ENCODE data around the gene WFIKKN1. TPM values are rescaled to one million over a fixed set of nuclear protein-coding genes. Genes with fewer than 3 reads are reported as not detected.

Gene WFIKKN1
- total RNA-seq, 1 donor from 2014 or later, result 1.2 TPM

DNA sequence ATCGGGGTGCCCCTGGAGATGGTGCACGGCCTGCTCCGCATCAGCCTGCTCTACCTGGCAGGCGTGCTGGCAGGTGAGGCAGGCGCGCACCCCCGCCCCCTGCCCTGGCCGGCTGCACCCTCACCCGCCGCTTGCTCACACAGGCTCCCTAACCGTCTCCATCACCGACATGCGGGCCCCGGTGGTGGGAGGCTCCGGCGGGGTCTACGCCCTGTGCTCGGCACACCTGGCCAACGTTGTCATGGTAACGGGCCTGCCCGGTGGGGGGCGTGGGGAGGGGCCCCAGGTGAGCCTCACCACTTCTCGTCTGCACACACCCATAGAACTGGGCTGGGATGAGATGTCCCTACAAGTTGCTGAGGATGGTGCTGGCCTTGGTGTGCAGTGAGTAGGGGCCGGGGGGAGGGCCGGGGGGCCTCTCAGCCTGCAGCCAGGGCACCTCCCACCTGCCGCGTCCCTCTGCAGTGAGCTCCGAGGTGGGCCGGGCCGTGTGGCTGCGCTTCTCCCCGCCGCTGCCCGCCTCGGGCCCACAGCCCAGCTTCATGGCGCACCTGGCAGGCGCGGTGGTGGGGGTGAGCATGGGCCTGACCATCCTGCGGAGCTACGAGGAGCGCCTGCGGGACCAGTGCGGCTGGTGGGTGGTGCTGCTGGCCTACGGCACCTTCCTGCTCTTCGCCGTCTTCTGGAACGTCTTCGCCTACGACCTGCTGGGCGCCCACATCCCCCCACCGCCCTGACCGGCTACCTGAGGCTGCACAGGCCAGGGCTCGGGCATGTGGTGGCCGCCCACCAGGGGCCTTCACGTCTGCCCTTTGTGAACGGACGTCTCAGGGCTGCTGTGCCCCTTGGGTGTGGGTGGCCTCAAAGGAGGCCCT lies 46.8 kb downstream of the WFIKKN1 start:
- peaks cover 11% of the 10 kb centered on the region for H3K27me3 ChIP-seq (ENCODE audit: low read depth)
- H3K36me3 ChIP-seq, result peaks cover 29% of the 10 kb centered on the region
- no peak for DNase-seq
- H3K4me3 ChIP-seq, result peak overlapping the region; percentile 19
- H3K27ac ChIP-seq, result no peak overlapping the region
- ATAC-seq, result no peak
- H3K4me1 ChIP-seq, result peaks cover 38% of the 10 kb centered on the region
- TF ChIP-seq, protein P1, sequence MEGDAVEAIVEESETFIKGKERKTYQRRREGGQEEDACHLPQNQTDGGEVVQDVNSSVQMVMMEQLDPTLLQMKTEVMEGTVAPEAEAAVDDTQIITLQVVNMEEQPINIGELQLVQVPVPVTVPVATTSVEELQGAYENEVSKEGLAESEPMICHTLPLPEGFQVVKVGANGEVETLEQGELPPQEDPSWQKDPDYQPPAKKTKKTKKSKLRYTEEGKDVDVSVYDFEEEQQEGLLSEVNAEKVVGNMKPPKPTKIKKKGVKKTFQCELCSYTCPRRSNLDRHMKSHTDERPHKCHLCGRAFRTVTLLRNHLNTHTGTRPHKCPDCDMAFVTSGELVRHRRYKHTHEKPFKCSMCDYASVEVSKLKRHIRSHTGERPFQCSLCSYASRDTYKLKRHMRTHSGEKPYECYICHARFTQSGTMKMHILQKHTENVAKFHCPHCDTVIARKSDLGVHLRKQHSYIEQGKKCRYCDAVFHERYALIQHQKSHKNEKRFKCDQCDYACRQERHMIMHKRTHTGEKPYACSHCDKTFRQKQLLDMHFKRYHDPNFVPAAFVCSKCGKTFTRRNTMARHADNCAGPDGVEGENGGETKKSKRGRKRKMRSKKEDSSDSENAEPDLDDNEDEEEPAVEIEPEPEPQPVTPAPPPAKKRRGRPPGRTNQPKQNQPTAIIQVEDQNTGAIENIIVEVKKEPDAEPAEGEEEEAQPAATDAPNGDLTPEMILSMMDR (IDR thresholded peaks at IDR 0.05), result no peak
- H3K9me3 ChIP-seq, result no peaks in the 10 kb centered on the region
- intact Hi-C loops (cut with DNase I), result no loop called here

DNA sequence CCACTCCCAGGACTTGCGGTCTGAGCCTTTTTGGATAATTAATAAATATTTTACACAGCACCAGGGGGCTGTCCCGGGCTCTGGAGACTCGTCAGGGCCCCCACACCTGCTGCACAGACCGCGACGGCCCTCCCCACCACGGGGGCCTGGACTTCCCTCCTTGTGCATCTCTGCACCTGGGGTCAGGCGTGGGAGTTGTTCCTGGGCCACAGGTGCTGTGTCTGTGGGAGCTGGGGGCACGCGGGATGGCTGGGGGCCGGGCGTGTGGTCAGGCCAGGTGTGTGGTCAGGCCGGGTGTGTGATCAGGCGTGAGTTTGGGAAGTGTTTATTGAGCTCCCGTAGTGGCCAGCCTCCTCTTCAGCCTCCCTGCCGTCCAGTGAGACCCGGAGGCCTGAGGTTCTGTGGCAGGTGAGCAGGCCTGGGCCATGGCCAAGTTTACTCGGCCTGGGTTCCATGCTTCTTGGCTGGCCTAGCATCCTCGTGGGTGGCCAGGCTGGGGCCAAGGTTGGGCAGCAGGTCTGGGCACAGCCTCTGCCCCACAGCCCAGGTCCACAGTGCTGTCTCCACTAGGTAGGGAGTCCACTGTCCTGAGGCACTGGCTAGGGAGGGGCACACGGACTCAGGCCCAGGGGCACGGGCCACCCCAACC lies 47.5 kb downstream of the WFIKKN1 start:
- Histone ChIP-seq H3K27ac (no peak overlapping the region), H3K4me3 (no peak overlapping the region), H3K4me1 (peaks cover 46% of the 10 kb centered on the region), H3K9me3 (no peaks in the 10 kb centered on the region), H3K27me3 (ENCODE audit: low read depth) (peaks cover 11% of the 10 kb centered on the region), H3K36me3 (peaks cover 27% of the 10 kb centered on the region)
- no peak for DNase-seq
- no peak for ATAC-seq
- TF ChIP-seq, protein P1 (IDR thresholded peaks at IDR 0.05), result no peak
- intact Hi-C loops (cut with DNase I), result no loop called here

DNA sequence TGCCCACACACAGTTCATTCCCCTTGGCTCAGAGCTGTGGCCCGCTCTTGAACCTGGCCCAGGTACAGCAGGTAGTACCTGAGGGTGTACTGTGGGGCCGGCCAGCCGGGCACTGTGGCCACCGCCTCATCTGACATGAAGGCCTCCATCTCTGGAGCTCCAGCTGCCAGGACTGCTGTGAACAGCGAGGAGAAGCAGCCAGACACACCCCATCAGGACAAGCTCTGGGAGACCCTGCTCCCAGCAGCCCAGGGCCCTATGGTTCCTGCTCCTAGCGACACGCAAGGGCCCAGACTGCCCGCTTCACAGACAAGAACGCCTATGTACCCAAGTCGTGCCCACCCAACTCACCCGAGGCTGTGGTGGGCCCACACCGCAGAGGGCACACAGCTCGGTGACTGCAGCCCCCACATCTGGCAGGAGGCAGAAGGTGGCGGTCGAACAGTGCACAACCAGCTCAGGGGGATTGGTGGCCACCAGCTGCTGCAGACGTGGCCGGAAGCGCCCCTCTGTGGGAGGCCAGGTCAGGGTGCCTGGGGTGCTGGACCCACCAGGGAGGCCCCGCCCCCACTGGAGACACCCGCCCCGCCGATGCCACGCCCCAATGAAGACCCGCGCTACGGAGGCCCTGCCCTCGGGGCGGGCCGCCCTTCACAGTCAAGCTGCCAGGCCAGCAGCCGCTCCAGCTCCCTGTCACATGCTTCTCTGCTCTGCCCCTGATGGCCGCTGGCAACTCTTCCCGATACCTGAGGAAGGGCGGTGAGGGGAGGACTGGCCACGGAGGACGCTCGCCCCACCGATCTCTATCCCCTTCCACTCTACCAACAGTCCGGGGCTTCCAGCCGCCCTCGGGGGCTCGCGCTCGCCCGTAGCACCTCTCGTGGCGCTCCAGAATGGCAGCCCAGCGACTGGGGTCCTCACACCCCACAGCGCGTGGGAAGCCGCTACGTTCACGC lies 48.4 kb downstream of the WFIKKN1 start:
- peak; percentile 14 to 41 for ATAC-seq

DNA sequence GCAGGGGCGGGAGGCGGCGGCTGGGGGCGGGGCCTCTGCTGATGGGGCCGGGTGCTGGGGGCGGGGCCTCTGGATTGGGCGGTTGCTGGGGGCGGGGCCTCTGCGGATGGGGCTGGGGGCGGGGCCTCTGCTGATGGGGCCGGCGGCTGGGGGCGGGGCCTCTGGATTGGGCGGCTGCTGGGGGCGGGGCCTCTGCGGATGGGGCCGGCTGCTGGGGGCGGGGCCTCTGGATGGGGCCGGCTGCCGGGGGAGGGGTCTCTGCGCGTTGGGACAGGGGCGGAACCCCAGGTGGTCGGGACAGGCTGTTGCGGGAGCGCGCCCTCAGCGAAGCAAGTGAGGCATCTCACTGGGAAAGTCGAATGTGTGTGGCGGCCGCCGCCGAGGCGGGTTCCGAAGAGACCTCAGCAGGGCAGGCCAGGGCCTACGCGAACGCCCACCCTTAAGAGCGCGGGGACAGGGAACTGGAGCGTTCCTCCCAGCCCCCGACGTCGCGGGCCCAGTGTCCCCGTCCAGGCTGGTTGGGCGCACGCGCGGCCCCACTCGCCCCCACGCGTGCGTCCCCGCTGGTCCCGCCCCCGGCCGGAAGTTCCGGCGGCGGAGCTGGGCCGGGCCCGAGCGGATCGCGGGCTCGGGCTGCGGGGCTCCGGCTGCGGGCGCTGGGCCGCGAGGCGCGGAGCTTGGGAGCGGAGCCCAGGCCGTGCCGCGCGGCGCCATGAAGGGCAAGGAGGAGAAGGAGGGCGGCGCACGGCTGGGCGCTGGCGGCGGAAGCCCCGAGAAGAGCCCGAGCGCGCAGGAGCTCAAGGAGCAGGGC lies 49.2 kb downstream of the WFIKKN1 start, which contains the start of gene STUB1:
STUB1 (plus strand) TSS at position 597 of the 811 bp plus-strand sequence; CDS start at position 713, 116 bp downstream.
- TF ChIP-seq, protein P1 (IDR thresholded peaks at IDR 0.05), result no peak
- Histone ChIP-seq H3K4me3 (peak within 1 kb of the TSS; percentile 71), H3K4me1 (peaks cover 50% of the 10 kb centered on the region), H3K36me3 (peaks cover 20% of the 10 kb centered on the region), H3K27ac (peak within 1 kb of the TSS; percentile 88), H3K27me3 (ENCODE audit: low read depth) (peaks cover 11% of the 10 kb centered on the region), H3K9me3 (no peaks in the 10 kb centered on the region)
- peak; percentile 84 to 88 for ATAC-seq
- DNase-seq, result peak; percentile 90
- intact Hi-C loops (cut with DNase I), result no loop called here

More for the DNA sequence above, 48.4 kb downstream of the WFIKKN1 start:
- peaks cover 11% of the 10 kb centered on the region for H3K27me3 ChIP-seq (ENCODE audit: low read depth)
- no peaks in the 10 kb centered on the region for H3K9me3 ChIP-seq
- peak overlapping the region; percentile 71 for H3K4me3 ChIP-seq
- intact Hi-C loops (cut with DNase I), result no loop called here
- H3K36me3 ChIP-seq, result peaks cover 20% of the 10 kb centered on the region
- peaks cover 51% of the 10 kb centered on the region for H3K4me1 ChIP-seq
- H3K27ac ChIP-seq, result peak overlapping the region; percentile 70
- TF ChIP-seq, protein P1 (IDR thresholded peaks at IDR 0.05), result no peak
- peak; percentile 80 for DNase-seq

Data from lower lobe of right lung (tissue), 2 donors.